LNCAP (cell line): ENCODE results near the gene ZNF672.

ENCODE experiments used
- CTCF ChIP-seq: fragments of 450-650 bp; IDR thresholded peaks from 2 replicates; pipeline ENCODE4 v1.5.1; 2017; ENCODE audit warnings: mild to moderate bottlenecking

The ZNF672 gene

GRCh38 chr1:248844526-248844925 is 6.5 kb downstream of the ZNF672 start:
- no peak for TF ChIP-seq CTCF

- no peak for TF ChIP-seq CTCF
Measured at GRCh38 chr1:248847181-248847955, 9.3 kb downstream of the ZNF672 start.

GRCh38 chr1:248847956-248848561 is 10.0 kb downstream of the ZNF672 start:
- TF ChIP-seq CTCF, result no peak

GRCh38 chr1:248848602-248849001 is 10.6 kb downstream of the ZNF672 start:
- TF ChIP-seq CTCF, result no peak

GRCh38 chr1:248849152-248849551 is 11.1 kb downstream of the ZNF672 start:
- no peak for TF ChIP-seq CTCF

GRCh38 chr1:248849637-248850036 is 11.6 kb downstream of the ZNF672 start:
- TF ChIP-seq CTCF, result no peak

- TF ChIP-seq CTCF, result no peak
Measured at GRCh38 chr1:248850124-248850523, 12.1 kb downstream of the ZNF672 start.
